ENCODE data around the gene TSPAN3. TPM values are rescaled to one million over a fixed set of nuclear protein-coding genes. Genes with fewer than 3 reads are reported as not detected.

TSPAN3 gene
- 10 to 100 TPM; 36.6 to 36.8 TPM for total RNA-seq
- polyA plus RNA-seq: 100 to 1,000 TPM in 2 of 3 donors, 10 to 100 TPM in 1; 87.9 to 120 (median 115) TPM
- total RNA-seq: 20.8 to 76.0 (median 61.8) reads per million in 6 experiments

- no peaks in the 10 kb centered on the region for H3K27me3 Mint-ChIP-seq
- no peaks in the 10 kb centered on the region for H3K36me3 Mint-ChIP-seq
- DNase-seq (peak; percentile 90 to 95 (median 93)), ATAC-seq (peak; percentile 98)
- H3K27ac Mint-ChIP-seq: peak within 1 kb of the TSS; percentile 78 to 94 (median 88)
- peaks cover 23 to 51% (median 45%) of the 10 kb centered on the region in 4 donors for H3K4me1 Mint-ChIP-seq
- POLR2A ChIA-PET: interaction anchor here (0.6 to 1.2 kb wide), 8 partner anchors 10 to 406 kb away, joined by 3 to 6 read pairs (median 4); partner anchors contain the start of gene HMG20A
- H3K9me3 Mint-ChIP-seq: no peaks in the 10 kb centered on the region
- peak within 1 kb of the TSS; percentile 76 to 93 (median 86) for H3K4me3 Mint-ChIP-seq
These were observed at the start of gene TSPAN3 for GRCh38 chr15:77070495-77071304. TSS of gene TSPAN3 (minus strand) at chr15:77071109. CDS start at chr15:77070954, 155 bp downstream.

- no peak overlapping the region for H3K4me3 Mint-ChIP-seq
- POLR2A ChIA-PET: interaction anchor here (0.6 kb wide), 1 partner anchor 20 kb away, joined by 3 read pairs; no protein-coding TSS in a partner anchor
- H3K27me3 Mint-ChIP-seq: no peaks in the 10 kb centered on the region
- H3K9me3 Mint-ChIP-seq: no peaks in the 10 kb centered on the region
- peaks cover 4 to 33% (median 7%) of the 10 kb centered on the region in 4 donors for H3K4me1 Mint-ChIP-seq
- no peaks in the 10 kb centered on the region for H3K36me3 Mint-ChIP-seq
- ATAC-seq: no peak
- peak overlapping the region in 3 of 10 donors; percentile 0 to 60 (median 4) for H3K27ac Mint-ChIP-seq
- DNase-seq: no peak
These were observed 49.7 kb upstream of the TSPAN3 start for GRCh38 chr15:77120576-77120975.

GRCh38 chr15:77119446-77119845, 48.5 kb upstream of the TSPAN3 start:
- Mint-ChIP-seq H3K4me3 (no peak overlapping the region), H3K27me3 (no peaks in the 10 kb centered on the region), H3K27ac (no peak overlapping the region), H3K9me3 (no peaks in the 10 kb centered on the region), H3K4me1 (peaks cover 6 to 31% (median 7%) of the 10 kb centered on the region in 4 donors), H3K36me3 (peaks cover 0 to 6% (median 1%) of the 10 kb centered on the region in 3 donors)
- ATAC-seq: no peak
- POLR2A ChIA-PET: interaction anchor here (0.8 kb wide), 1 partner anchor 424 kb away, joined by 3 read pairs; no protein-coding TSS in a partner anchor
- no peak for DNase-seq

- no peaks in the 10 kb centered on the region for H3K27me3 Mint-ChIP-seq
- H3K36me3 Mint-ChIP-seq: peaks cover 0 to 11% (median 4%) of the 10 kb centered on the region in 3 donors
- POLR2A ChIA-PET: interaction anchor here (0.8 to 1.1 kb wide), 2 partner anchors 369 to 424 kb away, joined by 3 read pairs; no protein-coding TSS in a partner anchor
- no peaks in the 10 kb centered on the region for H3K9me3 Mint-ChIP-seq
- H3K4me3 Mint-ChIP-seq: no peak overlapping the region
- DNase-seq: peak in 8 of 10 donors; percentile 14 to 71 (median 45)
- H3K4me1 Mint-ChIP-seq: peaks cover 6 to 26% (median 7%) of the 10 kb centered on the region in 4 donors
- H3K27ac Mint-ChIP-seq: peak overlapping the region in 2 of 10 donors; percentile 18 to 22
- peak; percentile 66 to 70 for ATAC-seq
These were observed 48.0 kb upstream of the TSPAN3 start for GRCh38 chr15:77118882-77119321.

GRCh38 chr15:77115179-77115578, 44.3 kb upstream of the TSPAN3 start:
- Mint-ChIP-seq H3K27me3 (no peaks in the 10 kb centered on the region), H3K4me3 (no peak overlapping the region), H3K27ac (peak overlapping the region in 1 of 10 donors; percentile 3), H3K9me3 (no peaks in the 10 kb centered on the region), H3K4me1 (peaks cover 6 to 10% (median 7%) of the 10 kb centered on the region in 4 donors), H3K36me3 (peaks cover 0 to 15% (median 7%) of the 10 kb centered on the region in 3 donors)
- ATAC-seq: no peak
- DNase-seq: no peak
- POLR2A ChIA-PET: interaction anchor here (0.5 kb wide), 1 partner anchor 371 kb away, joined by 3 read pairs; no protein-coding TSS in a partner anchor

GRCh38 chr15:77112838-77113504, 42.1 kb upstream of the TSPAN3 start:
- peak overlapping the region in 2 of 10 donors; percentile 63 to 83 for H3K27ac Mint-ChIP-seq
- H3K9me3 Mint-ChIP-seq: no peaks in the 10 kb centered on the region
- no peak overlapping the region for H3K4me3 Mint-ChIP-seq
- POLR2A ChIA-PET: no interaction called here
- ATAC-seq: no peak
- no peak for DNase-seq
- H3K4me1 Mint-ChIP-seq: peaks cover 0 to 2% (median 0%) of the 10 kb centered on the region in 4 donors
- no peaks in the 10 kb centered on the region for H3K27me3 Mint-ChIP-seq
- peaks cover 0 to 15% (median 7%) of the 10 kb centered on the region in 3 donors for H3K36me3 Mint-ChIP-seq

- Mint-ChIP-seq H3K36me3 (peaks cover 0 to 15% (median 7%) of the 10 kb centered on the region in 3 donors), H3K27me3 (no peaks in the 10 kb centered on the region), H3K4me1 (peaks cover 0 to 5% (median under 1%) of the 10 kb centered on the region in 4 donors), H3K27ac (peak overlapping the region in 1 of 10 donors; percentile 7), H3K4me3 (no peak overlapping the region), H3K9me3 (no peaks in the 10 kb centered on the region)
- DNase-seq (no peak), ATAC-seq (no peak)
- POLR2A ChIA-PET: no interaction called here
These were observed 40.9 kb upstream of the TSPAN3 start for GRCh38 chr15:77111789-77112188.

- no peak overlapping the region for H3K4me3 Mint-ChIP-seq
- no peak overlapping the region for H3K27ac Mint-ChIP-seq
- ATAC-seq (peak; percentile 36 to 56), DNase-seq (peak in 8 of 10 donors; percentile 3 to 66 (median 21))
- peaks cover 0 to 5% (median 0%) of the 10 kb centered on the region in 4 donors for H3K4me1 Mint-ChIP-seq
- POLR2A ChIA-PET: no interaction called here
- no peaks in the 10 kb centered on the region for H3K9me3 Mint-ChIP-seq
- H3K36me3 Mint-ChIP-seq: peaks cover 0 to 3% (median 0%) of the 10 kb centered on the region in 3 donors
- H3K27me3 Mint-ChIP-seq: no peaks in the 10 kb centered on the region
These were observed 36.8 kb upstream of the TSPAN3 start for GRCh38 chr15:77107531-77108355.

- ATAC-seq (no peak), DNase-seq (no peak)
- Mint-ChIP-seq H3K27me3 (no peaks in the 10 kb centered on the region), H3K27ac (no peak overlapping the region), H3K4me1 (peaks cover 0 to 5% (median 0%) of the 10 kb centered on the region in 4 donors), H3K36me3 (peaks cover 0 to 3% (median 0%) of the 10 kb centered on the region in 3 donors), H3K9me3 (no peaks in the 10 kb centered on the region), H3K4me3 (no peak overlapping the region)
- POLR2A ChIA-PET: no interaction called here
These were observed 36.2 kb upstream of the TSPAN3 start for GRCh38 chr15:77107068-77107467.

- no peaks in the 10 kb centered on the region for H3K9me3 Mint-ChIP-seq
- H3K36me3 Mint-ChIP-seq: no peaks in the 10 kb centered on the region
- H3K27ac Mint-ChIP-seq: no peak overlapping the region
- no peak overlapping the region for H3K4me3 Mint-ChIP-seq
- DNase-seq (no peak), ATAC-seq (no peak)
- POLR2A ChIA-PET: no interaction called here
- H3K4me1 Mint-ChIP-seq: peaks cover 0 to 16% (median 0%) of the 10 kb centered on the region in 4 donors
- H3K27me3 Mint-ChIP-seq: peaks cover 0 to 3% (median 0%) of the 10 kb centered on the region in 5 donors
These were observed 33.2 kb upstream of the TSPAN3 start for GRCh38 chr15:77104155-77104554.

- POLR2A ChIA-PET: no interaction called here
These were observed 29.0 kb upstream of the TSPAN3 start for GRCh38 chr15:77099741-77100463.

More at GRCh38 chr15:77099741-77100463, 29.0 kb upstream of the TSPAN3 start:
- ATAC-seq (no peak), DNase-seq (no peak)
- H3K36me3 Mint-ChIP-seq: no peaks in the 10 kb centered on the region
- H3K27ac Mint-ChIP-seq: peak overlapping the region in 1 of 10 donors; percentile 25
- no peaks in the 10 kb centered on the region for H3K9me3 Mint-ChIP-seq
- H3K4me1 Mint-ChIP-seq: peaks cover 0 to 11% (median 0%) of the 10 kb centered on the region in 4 donors
- H3K27me3 Mint-ChIP-seq: peaks cover 0 to 3% (median 2%) of the 10 kb centered on the region in 5 donors
- H3K4me3 Mint-ChIP-seq: peak overlapping the region in 1 of 10 donors; percentile 29

Data from naive thymus-derived CD8-positive, alpha-beta T cell (primary cell).